22Rv1 (cell line): ENCODE data around the gene LHX2.

Experiments
- H3K27ac ChIP-seq: fragments of 450-650 bp; 2 replicates; pipeline ENCODE4 v1.5.1; 2017
- ZFX ChIP-seq: fragments of 450-650 bp; IDR thresholded peaks from 2 replicates; pipeline ENCODE4 v1.6.1; 2017; ENCODE audit warnings: antibody characterized with exemption, borderline replicate concordance
- TF ChIP-seq, protein P1 (sequence below): fragments of 450-650 bp; IDR thresholded peaks from 2 replicates; pipeline ENCODE4 v1.5.1; 2017; ENCODE audit warnings: mild to moderate bottlenecking

LHX2 gene

DNA sequence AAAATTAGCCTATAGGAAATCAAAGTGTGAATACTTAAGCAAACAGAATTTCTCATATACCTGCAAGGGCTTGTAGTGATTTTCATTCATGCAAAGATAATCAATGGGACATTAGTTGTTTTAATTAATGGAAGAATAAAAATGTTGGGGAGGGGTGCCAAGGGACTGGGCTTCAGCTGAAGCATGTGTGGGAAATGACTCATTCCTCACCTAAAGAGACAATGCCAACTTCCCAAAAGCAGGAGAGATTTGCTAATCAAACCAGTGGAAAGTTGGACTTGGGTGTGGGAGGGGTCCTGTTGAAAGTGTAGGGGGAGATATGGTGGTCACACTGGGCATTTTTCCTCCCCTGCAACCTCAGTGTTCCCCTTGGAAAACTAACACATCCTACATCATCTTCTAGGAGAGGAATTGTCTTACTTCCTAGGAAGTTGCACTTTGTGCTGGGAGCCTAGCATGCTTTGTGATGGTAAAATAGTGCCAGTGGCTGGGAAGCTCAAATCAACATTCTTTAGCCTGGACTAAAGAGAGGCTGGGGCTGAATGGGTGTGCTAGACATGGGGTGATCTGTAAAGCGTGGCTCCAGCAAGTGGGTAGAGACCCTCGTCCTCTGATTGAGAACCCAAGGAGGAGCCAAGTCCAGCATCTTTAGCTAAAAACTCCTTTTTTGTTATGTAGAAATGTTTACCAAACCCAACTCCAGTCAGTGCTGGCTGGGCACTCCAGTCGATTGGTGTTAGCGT lies 6.4 kb upstream of the LHX2 start:
- TF ChIP-seq, protein P1, sequence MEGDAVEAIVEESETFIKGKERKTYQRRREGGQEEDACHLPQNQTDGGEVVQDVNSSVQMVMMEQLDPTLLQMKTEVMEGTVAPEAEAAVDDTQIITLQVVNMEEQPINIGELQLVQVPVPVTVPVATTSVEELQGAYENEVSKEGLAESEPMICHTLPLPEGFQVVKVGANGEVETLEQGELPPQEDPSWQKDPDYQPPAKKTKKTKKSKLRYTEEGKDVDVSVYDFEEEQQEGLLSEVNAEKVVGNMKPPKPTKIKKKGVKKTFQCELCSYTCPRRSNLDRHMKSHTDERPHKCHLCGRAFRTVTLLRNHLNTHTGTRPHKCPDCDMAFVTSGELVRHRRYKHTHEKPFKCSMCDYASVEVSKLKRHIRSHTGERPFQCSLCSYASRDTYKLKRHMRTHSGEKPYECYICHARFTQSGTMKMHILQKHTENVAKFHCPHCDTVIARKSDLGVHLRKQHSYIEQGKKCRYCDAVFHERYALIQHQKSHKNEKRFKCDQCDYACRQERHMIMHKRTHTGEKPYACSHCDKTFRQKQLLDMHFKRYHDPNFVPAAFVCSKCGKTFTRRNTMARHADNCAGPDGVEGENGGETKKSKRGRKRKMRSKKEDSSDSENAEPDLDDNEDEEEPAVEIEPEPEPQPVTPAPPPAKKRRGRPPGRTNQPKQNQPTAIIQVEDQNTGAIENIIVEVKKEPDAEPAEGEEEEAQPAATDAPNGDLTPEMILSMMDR, result no peak
- no peak for TF ChIP-seq ZFX
- no peak overlapping the region for H3K27ac ChIP-seq

DNA sequence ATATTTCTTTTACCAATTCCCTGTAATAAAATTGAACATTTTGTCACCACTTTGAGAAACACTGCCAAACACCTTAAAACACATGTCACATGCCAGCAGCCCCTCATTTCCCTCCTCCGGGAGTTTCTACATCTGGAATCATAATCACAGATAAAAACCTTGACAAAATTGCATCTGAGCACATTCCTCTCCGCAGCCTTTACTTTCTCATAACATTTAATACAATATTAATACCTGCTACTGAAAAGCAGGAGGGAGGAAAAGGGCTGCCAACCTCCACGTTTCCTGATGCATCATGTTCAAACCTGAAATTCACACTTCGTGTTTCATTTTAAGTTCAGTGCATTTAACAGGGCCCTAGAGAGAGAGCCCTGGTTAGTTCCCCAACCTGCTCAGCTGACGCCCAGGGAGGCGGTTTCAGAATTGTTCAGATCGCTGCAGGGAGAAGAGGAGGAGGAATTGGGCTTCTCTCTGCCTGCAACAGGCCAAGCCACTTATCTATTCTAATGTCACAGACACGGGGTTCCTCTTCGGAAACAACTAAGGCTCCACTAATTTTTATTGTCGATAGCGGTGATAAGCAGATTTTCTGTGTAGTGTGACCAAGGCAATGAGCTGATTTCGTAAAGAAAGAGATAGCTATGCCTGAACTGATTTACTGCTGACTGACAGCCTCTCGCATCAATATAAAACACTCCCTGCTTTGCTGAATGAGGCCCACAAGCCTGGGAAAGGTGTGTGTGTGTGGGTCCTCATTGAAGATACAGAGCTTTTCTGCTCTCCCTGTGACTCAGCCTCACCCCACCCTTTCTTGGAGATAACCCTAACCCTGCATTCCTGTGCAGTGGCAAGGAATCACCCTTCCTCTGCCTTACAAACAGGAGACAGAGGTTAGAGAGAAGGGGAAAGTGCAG lies 4.9 kb upstream of the LHX2 start:
- TF ChIP-seq, protein P1, result no peak
- no peak for TF ChIP-seq ZFX
- no peak overlapping the region for H3K27ac ChIP-seq

DNA sequence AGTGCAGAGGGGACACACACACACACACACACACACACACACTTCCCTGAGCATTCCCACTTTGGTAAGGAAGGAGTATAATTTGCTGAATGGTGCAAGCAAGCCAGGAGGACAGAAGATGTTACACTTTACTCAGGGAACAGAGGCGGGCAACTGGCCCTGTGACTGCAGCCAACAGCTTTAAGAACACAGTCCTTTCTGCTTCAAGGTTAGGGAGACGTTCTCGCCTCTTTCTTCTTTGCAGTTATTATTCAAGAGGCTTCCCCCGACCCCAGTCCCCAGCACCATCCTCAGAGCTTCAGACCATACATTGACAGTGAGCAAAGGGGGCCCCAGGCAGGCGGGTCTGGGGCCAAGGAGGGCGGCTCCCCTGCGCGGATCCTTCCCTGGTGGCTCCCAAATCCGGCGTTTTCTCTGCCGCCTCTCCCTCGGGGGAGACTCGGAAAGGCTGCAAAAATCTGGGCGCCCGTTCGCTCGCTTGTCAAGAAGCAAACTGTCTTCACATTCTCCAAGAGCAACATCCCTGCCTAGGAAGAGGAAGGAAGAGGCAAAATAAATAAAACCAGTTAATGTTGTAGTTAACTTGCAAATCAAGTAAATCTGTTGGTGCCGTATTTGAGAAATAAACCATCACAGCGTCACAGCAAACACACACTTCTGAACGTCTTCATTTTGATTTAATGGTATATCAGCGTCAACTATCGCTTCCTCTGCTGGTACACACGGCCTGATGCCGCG lies 3.8 kb upstream of the LHX2 start:
- TF ChIP-seq ZFX, result no peak
- TF ChIP-seq, protein P1, result no peak

DNA sequence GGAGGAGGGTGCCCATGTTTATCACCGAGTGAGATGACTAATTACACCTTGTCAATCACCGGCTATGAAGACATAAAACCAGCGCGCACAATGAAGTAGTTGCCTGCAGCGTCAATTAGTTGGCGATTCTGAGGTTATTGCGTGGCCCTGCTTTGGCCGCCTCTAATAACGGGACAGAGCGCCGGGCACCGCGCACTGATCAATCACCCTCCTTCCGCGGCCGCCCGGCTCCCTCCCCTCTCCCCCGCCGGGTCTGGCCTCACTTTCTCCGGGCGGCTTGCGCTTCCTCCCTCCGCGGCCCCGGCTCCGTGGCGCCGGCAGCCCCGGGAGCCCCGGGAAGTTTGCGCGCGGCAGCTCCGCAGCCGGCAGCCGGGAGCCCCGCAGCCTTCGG lies 3.3 kb upstream of the LHX2 start:
- no peak overlapping the region for H3K27ac ChIP-seq
- TF ChIP-seq, protein P1, result no peak
- no peak for TF ChIP-seq ZFX

More for the DNA sequence above, 3.8 kb upstream of the LHX2 start:
- H3K27ac ChIP-seq, result no peak overlapping the region

DNA sequence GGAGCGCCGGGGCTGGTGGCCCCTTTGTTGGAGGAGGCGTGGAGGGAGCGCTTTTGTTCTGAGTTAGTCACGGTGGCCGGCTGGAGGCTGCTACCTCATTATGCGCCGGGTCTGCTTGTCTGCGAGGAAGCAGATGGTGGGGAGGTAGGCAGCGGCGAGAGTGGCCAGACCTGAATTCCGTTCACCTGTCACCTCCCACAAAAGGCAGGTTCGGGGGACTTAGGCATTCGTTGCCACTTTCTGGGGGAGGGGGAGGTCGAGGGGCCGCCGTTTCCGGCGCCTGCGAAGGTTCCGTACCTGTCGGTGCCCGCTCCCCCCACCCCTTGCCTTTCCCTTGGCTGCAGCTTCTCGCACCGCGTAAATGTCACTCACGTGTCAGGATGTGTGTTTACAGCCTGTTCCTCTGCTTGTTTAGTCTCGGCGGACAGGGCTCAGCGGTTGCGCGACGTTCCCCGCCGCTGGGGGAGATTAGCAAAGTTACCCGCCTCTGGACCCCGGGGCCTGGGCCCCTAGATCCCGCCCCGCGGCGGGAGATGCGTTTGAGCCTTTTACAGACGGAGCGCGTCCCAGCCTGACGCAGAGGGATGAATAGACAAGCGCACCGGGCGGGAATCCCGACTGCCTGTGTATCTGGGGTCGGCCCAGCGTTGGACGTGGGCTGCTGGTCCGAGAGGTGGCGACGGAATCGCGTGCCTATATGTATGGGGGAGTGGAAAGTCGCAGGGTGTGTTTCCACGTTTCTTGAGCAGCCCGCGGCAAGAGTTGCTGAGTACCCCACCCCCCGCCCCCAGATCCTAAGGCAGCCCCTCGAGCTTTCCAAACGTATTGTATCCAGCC lies 2.7 kb upstream of the LHX2 start:
- H3K27ac ChIP-seq, result no peak overlapping the region
- TF ChIP-seq, protein P1, result no peak

DNA sequence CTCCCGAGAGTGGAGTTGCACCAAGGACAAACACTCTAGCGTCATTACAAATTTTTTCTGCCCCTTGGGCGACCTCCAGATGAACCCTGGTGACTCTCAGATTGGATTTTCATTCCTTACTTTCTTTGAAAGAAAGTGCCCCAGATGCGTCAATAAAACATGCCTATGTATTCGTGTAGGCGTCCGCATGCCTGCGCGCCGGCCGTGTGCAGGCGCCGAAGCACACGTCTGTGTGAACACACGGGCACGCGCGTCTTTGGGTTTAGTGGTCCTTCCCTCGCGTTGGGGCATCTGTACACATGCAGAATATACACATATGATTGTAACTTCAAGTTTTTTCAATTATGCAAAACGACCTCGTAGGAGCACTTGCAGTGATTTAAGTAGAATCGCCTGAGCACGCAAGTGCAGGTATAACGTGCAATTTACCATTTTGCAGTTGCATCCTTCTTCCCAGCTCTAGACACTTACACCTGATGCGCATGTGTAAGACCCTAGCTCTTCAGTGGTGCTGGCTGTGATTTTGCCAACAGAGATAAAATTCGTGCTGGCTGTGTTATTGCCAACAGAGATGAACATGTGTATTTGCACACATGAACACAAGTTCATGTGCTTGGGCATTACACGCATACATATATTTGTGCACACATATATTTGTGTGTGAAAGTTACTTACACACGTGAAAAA lies 1.9 kb upstream of the LHX2 start:
- no peak overlapping the region for H3K27ac ChIP-seq
- TF ChIP-seq, protein P1, result no peak
- no peak for TF ChIP-seq ZFX
